Trophoblast cell (in vitro differentiated cells and primary cell): ENCODE results near the gene PPP2R3B.

Experiments used
- DNase-seq, 2 donors: peaks; one replicate each; pipeline ENCODE4 v3.0.0-alpha.2; 2016
- H2AFZ ChIP-seq: 2 replicates; pipeline ENCODE4 v1.6.1; 2013; ENCODE audit warnings: low read length, moderate library complexity, mild to moderate bottlenecking; ENCODE audit not compliant: insufficient read depth, poor library complexity
- H2AK5ac ChIP-seq: 2 replicates; pipeline ENCODE4 v1.6.1; 2013; ENCODE audit warnings: mild to moderate bottlenecking, low read length
- H2BK120ac ChIP-seq: 2 replicates; pipeline ENCODE4 v1.6.1; 2013; ENCODE audit warnings: low read length, mild to moderate bottlenecking, moderate library complexity; ENCODE audit not compliant: insufficient read depth, poor library complexity
- H2BK12ac ChIP-seq: 2 replicates; pipeline ENCODE4 v1.6.1; 2013; ENCODE audit warnings: mild to moderate bottlenecking, low read length, moderate library complexity
- H2BK5ac ChIP-seq: 2 replicates; pipeline ENCODE4 v1.6.1; 2013; ENCODE audit warnings: low read length, low read depth, moderate library complexity, mild to moderate bottlenecking; ENCODE audit not compliant: poor library complexity
- H3K14ac ChIP-seq: 2 replicates; pipeline ENCODE4 v1.6.1; 2013; ENCODE audit warnings: mild to moderate bottlenecking, low read length
- H3K18ac ChIP-seq: 2 replicates; pipeline ENCODE4 v1.6.1; 2013; ENCODE audit warnings: mild to moderate bottlenecking, low read length
- H3K23ac ChIP-seq: 2 replicates; pipeline ENCODE4 v1.6.1; 2013; ENCODE audit warnings: low read length
- H3K27ac ChIP-seq: 2 replicates; pipeline ENCODE4 v1.5.1; 2013; ENCODE audit warnings: low read depth, mild to moderate bottlenecking, inconsistent platforms, low read length, moderate library complexity
- H3K27me3 ChIP-seq: 2 replicates; pipeline ENCODE4 v1.6.1; 2013; ENCODE audit warnings: inconsistent platforms, mild to moderate bottlenecking, low read length, moderate library complexity; ENCODE audit not compliant: insufficient read depth
- H3K36me3 ChIP-seq, 2 experiments: 1 replicate in 1 of 2; 2 replicates in 1 of 2; pipeline ENCODE4 v1.6.1; 2013; ENCODE audit warnings: low read length in 2 of 2, mild to moderate bottlenecking in 2 of 2, moderate library complexity in 1 of 2; ENCODE audit not compliant: insufficient read depth in 2 of 2, control insufficient read depth in 1 of 2
- H3K4ac ChIP-seq: 2 replicates; pipeline ENCODE4 v1.6.1; 2013; ENCODE audit warnings: low read depth, mild to moderate bottlenecking, low read length, moderate library complexity
- H3K4me1 ChIP-seq, 2 experiments: 1 replicate in 1 of 2; 2 replicates in 1 of 2; pipeline ENCODE4 v1.6.1; 2013; ENCODE audit warnings: low read length in 2 of 2, mild to moderate bottlenecking in 2 of 2, moderate library complexity in 1 of 2; ENCODE audit not compliant: insufficient read depth in 2 of 2, control insufficient read depth in 1 of 2
- H3K4me2 ChIP-seq: 2 replicates; pipeline ENCODE4 v1.6.1; 2013; ENCODE audit warnings: inconsistent platforms, mild to moderate bottlenecking, low read length, moderate library complexity
- H3K4me3 ChIP-seq: 2 replicates; pipeline ENCODE4 v1.5.1; 2013; ENCODE audit warnings: mild to moderate bottlenecking, low read depth, low read length, inconsistent platforms
- H3K79me1 ChIP-seq: one replicate; pipeline ENCODE4 v1.6.1; 2013; ENCODE audit warnings: low read length
- H3K79me2 ChIP-seq: 2 replicates; pipeline ENCODE4 v1.6.1; 2013; ENCODE audit warnings: low read length, mild to moderate bottlenecking; ENCODE audit not compliant: control insufficient read depth, insufficient read depth, poor library complexity
- H3K9ac ChIP-seq: 2 replicates; pipeline ENCODE4 v1.6.1; 2013; ENCODE audit warnings: mild to moderate bottlenecking, low read length
- H3K9me3 ChIP-seq: 2 replicates; pipeline ENCODE4 v1.6.1; 2013; ENCODE audit warnings: low read depth, mild to moderate bottlenecking, control low read depth, inconsistent platforms, low read length; ENCODE audit not compliant: insufficient read depth
- H4K12ac ChIP-seq: 2 replicates; pipeline ENCODE4 v1.6.1; 2013; ENCODE audit warnings: low read depth, mild to moderate bottlenecking, low read length, moderate library complexity
- H4K8ac ChIP-seq: 2 replicates; pipeline ENCODE4 v1.6.1; 2013; ENCODE audit warnings: low read depth, mild to moderate bottlenecking, low read length, moderate library complexity
- H4K91ac ChIP-seq: one replicate; pipeline ENCODE4 v1.6.1; 2013; ENCODE audit warnings: low read depth, mild to moderate bottlenecking, low read length, moderate library complexity
- WGBS: extraction: QIAGEN DNeasy Blood & Tissue Kit; methylation state at CpG from one replicate; pipeline ENCODE4 v1.1.7; 2013; ENCODE audit warnings: missing lambda C conversion rate; ENCODE audit not compliant: insufficient read length, insufficient coverage; ENCODE audit errors: extremely low coverage; 5-methylcytosine and 5-hydroxymethylcytosine counted together

PPP2R3B gene

DNA sequence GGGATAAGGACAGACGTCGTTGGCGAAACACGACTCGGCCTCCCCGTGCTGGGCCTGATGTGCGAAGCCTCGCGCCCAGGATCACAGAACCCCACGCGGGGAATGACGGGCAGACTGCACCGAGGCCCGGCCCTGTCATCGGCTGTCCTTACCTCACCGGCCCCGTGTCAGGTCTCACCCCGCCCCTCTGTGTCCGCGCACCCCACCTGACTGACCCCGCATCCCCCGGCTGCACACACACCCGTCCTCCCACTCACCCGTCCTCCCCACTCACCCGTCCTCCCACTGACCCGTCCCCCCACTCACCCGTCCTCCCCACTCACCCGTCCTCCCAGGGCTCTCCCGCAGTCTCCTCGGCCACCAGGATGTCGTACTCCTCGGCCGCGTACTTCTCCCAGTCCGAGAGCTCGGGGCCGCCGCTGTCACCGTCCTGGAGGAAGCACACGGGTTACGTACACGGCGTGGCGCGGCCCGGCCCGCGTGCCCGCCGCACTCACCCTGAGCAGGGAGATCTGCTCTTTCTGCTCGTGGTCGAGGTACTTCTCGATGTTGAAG lies 48.3 kb downstream of the PPP2R3B start:
- H3K4me1 ChIP-seq = no peaks in the 10 kb centered on the region
- H2AK5ac ChIP-seq = no peak overlapping the region

DNA sequence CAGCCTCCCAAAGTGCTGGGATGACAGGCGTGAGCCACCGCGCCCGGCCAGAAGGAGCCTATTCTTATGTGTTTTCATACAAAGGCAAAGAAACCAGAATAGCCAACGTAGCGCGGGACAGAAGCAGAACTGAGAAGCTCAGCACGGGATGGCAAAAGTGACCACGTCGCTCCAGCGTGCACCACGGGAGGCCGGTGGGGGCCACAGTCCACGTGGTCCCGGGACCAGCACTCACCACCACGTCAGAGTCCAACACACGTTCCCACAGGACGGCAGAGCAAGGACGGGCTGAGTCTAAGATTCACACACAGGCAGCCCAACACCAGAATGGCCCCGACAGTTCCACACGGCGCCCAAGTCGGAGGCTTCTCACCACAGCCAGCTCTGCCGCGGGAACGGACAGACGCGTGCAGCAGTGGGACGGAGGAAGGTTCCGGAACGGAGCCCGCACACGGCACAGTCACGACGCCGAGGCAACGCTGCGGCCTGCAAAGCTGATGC lies 49.3 kb downstream of the PPP2R3B start:
- Histone ChIP-seq H2BK5ac (no peak overlapping the region), H2BK120ac (no peak overlapping the region), H3K4me2 (no peak overlapping the region), H4K12ac (no peak overlapping the region), H3K27me3 (no peaks in the 10 kb centered on the region), H3K36me3 (peaks cover 60 to 63% of the 10 kb centered on the region in 2 experiments), H2AFZ (no peak overlapping the region), H2AK5ac (no peak overlapping the region), H4K8ac (no peak overlapping the region), H3K27ac (no peak overlapping the region), H3K9me3 (peaks cover 21% of the 10 kb centered on the region), H3K79me1 (no peaks in the 10 kb centered on the region), H2BK12ac (no peak overlapping the region), H4K91ac (no peak overlapping the region), H3K4ac (no peak overlapping the region), H3K14ac (no peak overlapping the region), H3K9ac (no peak overlapping the region), H3K79me2 (no peaks in the 10 kb centered on the region), H3K18ac (no peak overlapping the region), H3K23ac (no peak overlapping the region), H3K4me1 (no peaks in the 10 kb centered on the region), H3K4me3 (no peak overlapping the region)
- WGBS = no CpG with 5 or more reads among the region's 38 CpGs
- DNase-seq = no peak

More for the DNA sequence above, 48.3 kb downstream of the PPP2R3B start:
- Histone ChIP-seq H2AFZ (no peak overlapping the region), H4K12ac (no peak overlapping the region), H3K79me1 (no peaks in the 10 kb centered on the region), H3K79me2 (no peaks in the 10 kb centered on the region), H3K23ac (no peak overlapping the region), H3K9me3 (peaks cover 21% of the 10 kb centered on the region), H3K4me2 (no peak overlapping the region), H4K91ac (no peak overlapping the region), H3K27ac (no peak overlapping the region), H3K4me3 (no peak overlapping the region), H3K36me3 (peaks cover 52 to 55% of the 10 kb centered on the region in 2 experiments), H3K9ac (no peak overlapping the region), H3K27me3 (no peaks in the 10 kb centered on the region), H3K4ac (no peak overlapping the region), H4K8ac (no peak overlapping the region), H3K14ac (no peak overlapping the region), H3K18ac (no peak overlapping the region), H2BK5ac (no peak overlapping the region), H2BK12ac (no peak overlapping the region), H2BK120ac (no peak overlapping the region)
- no CpG with 5 or more reads among the region's 53 CpGs for WGBS
- no peak for DNase-seq

DNA sequence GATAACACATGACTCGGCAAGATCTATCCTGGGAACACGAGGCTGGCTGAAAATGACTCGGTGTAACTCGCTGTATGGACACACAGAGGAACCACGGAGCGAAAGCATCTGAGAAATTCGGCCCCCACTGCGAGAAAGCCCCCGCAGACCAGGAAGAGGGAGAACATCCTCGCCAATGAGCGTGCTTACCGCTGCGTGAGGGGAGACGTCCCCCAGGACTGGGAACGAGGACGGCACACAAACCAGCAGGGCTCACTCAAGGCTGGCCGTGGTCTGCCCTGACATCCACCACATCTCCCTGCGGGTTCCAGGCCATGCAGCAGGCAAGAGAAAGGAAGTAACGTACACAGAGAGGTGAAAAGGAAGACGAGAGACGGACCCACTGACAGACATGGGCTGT lies 50.5 kb downstream of the PPP2R3B start:
- Histone ChIP-seq H3K79me2 (no peaks in the 10 kb centered on the region), H3K79me1 (peaks cover 2% of the 10 kb centered on the region), H2AFZ (no peak overlapping the region), H4K91ac (no peak overlapping the region), H3K4ac (no peak overlapping the region), H3K27ac (no peak overlapping the region), H3K23ac (no peak overlapping the region), H3K9me3 (peaks cover 19% of the 10 kb centered on the region), H4K12ac (no peak overlapping the region), H3K4me3 (no peak overlapping the region), H2BK120ac (no peak overlapping the region), H2AK5ac (no peak overlapping the region), H2BK5ac (no peak overlapping the region), H3K14ac (no peak overlapping the region), H2BK12ac (no peak overlapping the region), H3K4me1 (peaks cover 5 to 6% of the 10 kb centered on the region in 2 experiments), H3K18ac (no peak overlapping the region), H4K8ac (no peak overlapping the region), H3K36me3 (peaks cover 54 to 56% of the 10 kb centered on the region in 2 experiments), H3K4me2 (no peak overlapping the region), H3K9ac (no peak overlapping the region), H3K27me3 (no peaks in the 10 kb centered on the region)
- no CpG with 5 or more reads among the region's 21 CpGs for WGBS
- DNase-seq = no peak

DNA sequence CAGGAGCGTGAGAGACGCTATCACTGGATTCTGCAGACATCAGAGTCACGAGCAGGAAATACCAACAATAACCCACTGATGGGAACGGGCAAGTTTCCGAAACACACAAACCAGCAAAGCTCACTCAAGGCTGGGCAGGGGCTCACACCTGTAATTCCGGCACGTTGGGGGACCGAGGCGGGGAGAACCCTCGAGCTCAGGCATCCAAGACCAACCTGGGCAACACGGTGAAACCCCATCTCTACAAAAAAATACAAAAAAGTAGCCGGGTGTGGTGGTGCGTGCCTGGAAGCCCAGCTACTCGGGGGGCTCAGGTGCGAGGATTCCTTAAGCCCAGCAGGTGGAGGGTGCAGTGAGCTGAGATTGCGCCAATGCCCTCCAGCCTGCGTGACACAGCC lies 51.0 kb downstream of the PPP2R3B start:
- H3K79me2 ChIP-seq = no peaks in the 10 kb centered on the region
- no peak overlapping the region for H3K18ac ChIP-seq
- no peak overlapping the region for H2AK5ac ChIP-seq
- no peak overlapping the region for H4K91ac ChIP-seq
- H3K23ac ChIP-seq = no peak overlapping the region
- no peak overlapping the region for H4K8ac ChIP-seq
- no CpG with 5 or more reads among the region's 17 CpGs for WGBS
- no peak overlapping the region for H3K9ac ChIP-seq
- H2BK12ac ChIP-seq = no peak overlapping the region
- no peak overlapping the region for H3K4me2 ChIP-seq
- no peak overlapping the region for H4K12ac ChIP-seq
- H2BK120ac ChIP-seq = no peak overlapping the region
- no peak overlapping the region for H2BK5ac ChIP-seq
- H3K14ac ChIP-seq = no peak overlapping the region
- peaks cover 8 to 9% of the 10 kb centered on the region in 2 experiments for H3K4me1 ChIP-seq
- H3K4ac ChIP-seq = no peak overlapping the region
- peaks cover 50 to 53% of the 10 kb centered on the region in 2 experiments for H3K36me3 ChIP-seq
- H3K27me3 ChIP-seq = no peaks in the 10 kb centered on the region
- no peak for DNase-seq
- H3K79me1 ChIP-seq = peaks cover 2% of the 10 kb centered on the region
- H3K27ac ChIP-seq = no peak overlapping the region
- H3K4me3 ChIP-seq = no peak overlapping the region
- H3K9me3 ChIP-seq = peaks cover 19% of the 10 kb centered on the region
- no peak overlapping the region for H2AFZ ChIP-seq
